Activated T-cell treated with anti-CD3 and anti-CD28 coated beads, Interleukin-2, amount 50 U/mL, for 24 hours (primary cell): ENCODE data around the gene PARS2.

Experiments
- DNase-seq: peaks from one replicate; pipeline ENCODE4 v3.0.0-alpha.2; 2020
- H3K27ac Mint-ChIP-seq: 2 replicates; pipeline ENCODE4 v1.8.0; 2020; ENCODE audit warnings: mild to moderate bottlenecking, mixed read lengths
- H3K27me3 Mint-ChIP-seq: 2 replicates; pipeline ENCODE4 v1.8.0; 2020; ENCODE audit warnings: mixed read lengths
- H3K36me3 Mint-ChIP-seq: 2 replicates; pipeline ENCODE4 v1.8.0; 2020; ENCODE audit warnings: low read depth, mixed read lengths
- H3K4me1 Mint-ChIP-seq: 2 replicates; pipeline ENCODE4 v1.8.0; 2020; ENCODE audit warnings: low read depth, mixed read lengths
- H3K4me3 Mint-ChIP-seq: 2 replicates; pipeline ENCODE4 v1.8.0; 2020; ENCODE audit warnings: mild to moderate bottlenecking, moderate library complexity, mixed read lengths
- H3K9me3 Mint-ChIP-seq: 2 replicates; pipeline ENCODE4 v1.8.0; 2020; ENCODE audit warnings: mixed read lengths

Gene PARS2

GRCh38 chr1:54743416-54744226 is 20.7 kb downstream of the PARS2 start:
- H3K9me3 Mint-ChIP-seq, result no peaks in the 10 kb centered on the region
- H3K36me3 Mint-ChIP-seq, result peaks cover 61% of the 10 kb centered on the region
- H3K27me3 Mint-ChIP-seq, result no peaks in the 10 kb centered on the region
- H3K27ac Mint-ChIP-seq, result no peak overlapping the region
- no peaks in the 10 kb centered on the region for H3K4me1 Mint-ChIP-seq
- H3K4me3 Mint-ChIP-seq, result no peak overlapping the region
- no peak for DNase-seq

- H3K27me3 Mint-ChIP-seq, result no peaks in the 10 kb centered on the region
- DNase-seq, result no peak
- peaks cover 74% of the 10 kb centered on the region for H3K36me3 Mint-ChIP-seq
Measured at GRCh38 chr1:54742282-54742681, 22.0 kb downstream of the PARS2 start.

GRCh38 chr1:54741531-54741930 is 22.8 kb downstream of the PARS2 start:
- Mint-ChIP-seq H3K4me1 (no peaks in the 10 kb centered on the region), H3K27ac (no peak overlapping the region), H3K36me3 (peaks cover 82% of the 10 kb centered on the region), H3K4me3 (no peak overlapping the region), H3K9me3 (no peaks in the 10 kb centered on the region), H3K27me3 (no peaks in the 10 kb centered on the region)
- no peak for DNase-seq

More at GRCh38 chr1:54742282-54742681, 22.0 kb downstream of the PARS2 start:
- H3K4me1 Mint-ChIP-seq, result no peaks in the 10 kb centered on the region
- H3K9me3 Mint-ChIP-seq, result no peaks in the 10 kb centered on the region
- no peak overlapping the region for H3K27ac Mint-ChIP-seq
- H3K4me3 Mint-ChIP-seq, result no peak overlapping the region

- DNase-seq, result no peak
- no peak overlapping the region for H3K27ac Mint-ChIP-seq
- H3K27me3 Mint-ChIP-seq, result no peaks in the 10 kb centered on the region
- no peaks in the 10 kb centered on the region for H3K9me3 Mint-ChIP-seq
- peaks cover 97% of the 10 kb centered on the region for H3K36me3 Mint-ChIP-seq
- H3K4me3 Mint-ChIP-seq, result no peak overlapping the region
- H3K4me1 Mint-ChIP-seq, result no peaks in the 10 kb centered on the region
Measured at GRCh38 chr1:54738244-54738643, 26.1 kb downstream of the PARS2 start.

- H3K4me3 Mint-ChIP-seq, result no peak overlapping the region
- H3K4me1 Mint-ChIP-seq, result no peaks in the 10 kb centered on the region
- DNase-seq, result no peak
- H3K27ac Mint-ChIP-seq, result peak overlapping the region; percentile 27
- H3K27me3 Mint-ChIP-seq, result no peaks in the 10 kb centered on the region
- H3K9me3 Mint-ChIP-seq, result no peaks in the 10 kb centered on the region
- H3K36me3 Mint-ChIP-seq, result peaks cover 84% of the 10 kb centered on the region
Measured at GRCh38 chr1:54736685-54737084, 27.6 kb downstream of the PARS2 start.

GRCh38 chr1:54728027-54728426 is 36.3 kb downstream of the PARS2 start:
- no peaks in the 10 kb centered on the region for H3K27me3 Mint-ChIP-seq
- H3K36me3 Mint-ChIP-seq, result peaks cover 89% of the 10 kb centered on the region
- H3K9me3 Mint-ChIP-seq, result no peaks in the 10 kb centered on the region
- H3K4me3 Mint-ChIP-seq, result no peak overlapping the region
- H3K4me1 Mint-ChIP-seq, result peaks cover 1% of the 10 kb centered on the region
- DNase-seq, result no peak
- peak overlapping the region; percentile 27 for H3K27ac Mint-ChIP-seq

GRCh38 chr1:54724771-54725170 is 39.6 kb downstream of the PARS2 start:
- Mint-ChIP-seq H3K27ac (no peak overlapping the region), H3K27me3 (no peaks in the 10 kb centered on the region), H3K36me3 (peaks cover 99% of the 10 kb centered on the region), H3K9me3 (no peaks in the 10 kb centered on the region), H3K4me1 (peaks cover 3% of the 10 kb centered on the region), H3K4me3 (no peak overlapping the region)
- DNase-seq, result no peak

- H3K27ac Mint-ChIP-seq, result no peak overlapping the region
Measured at GRCh38 chr1:54723985-54724384, 40.3 kb downstream of the PARS2 start.

GRCh38 chr1:54721719-54722118 is 42.6 kb downstream of the PARS2 start:
- H3K27me3 Mint-ChIP-seq, result no peaks in the 10 kb centered on the region
- peaks cover 25% of the 10 kb centered on the region for H3K4me1 Mint-ChIP-seq
- H3K9me3 Mint-ChIP-seq, result no peaks in the 10 kb centered on the region
- DNase-seq, result no peak
- H3K4me3 Mint-ChIP-seq, result no peak overlapping the region
- no peak overlapping the region for H3K27ac Mint-ChIP-seq
- H3K36me3 Mint-ChIP-seq, result peaks cover 96% of the 10 kb centered on the region

More at GRCh38 chr1:54723985-54724384, 40.3 kb downstream of the PARS2 start:
- Mint-ChIP-seq H3K9me3 (no peaks in the 10 kb centered on the region), H3K4me1 (peaks cover 9% of the 10 kb centered on the region), H3K27me3 (no peaks in the 10 kb centered on the region), H3K36me3 (peaks cover 97% of the 10 kb centered on the region), H3K4me3 (no peak overlapping the region)
- DNase-seq, result no peak

- H3K4me3 Mint-ChIP-seq, result peak overlapping the region; percentile 92
- H3K4me1 Mint-ChIP-seq, result peaks cover 37% of the 10 kb centered on the region
- H3K27ac Mint-ChIP-seq, result peak overlapping the region; percentile 99
- no peaks in the 10 kb centered on the region for H3K9me3 Mint-ChIP-seq
- peaks cover 55% of the 10 kb centered on the region for H3K36me3 Mint-ChIP-seq
- DNase-seq, result no peak
- no peaks in the 10 kb centered on the region for H3K27me3 Mint-ChIP-seq
Measured at GRCh38 chr1:54716299-54717047, 47.9 kb downstream of the PARS2 start.

- DNase-seq, result peak; percentile 94
- H3K27ac Mint-ChIP-seq, result peak within 1 kb of the TSS; percentile 99
- H3K4me1 Mint-ChIP-seq, result peaks cover 34% of the 10 kb centered on the region
- peak within 1 kb of the TSS; percentile 92 for H3K4me3 Mint-ChIP-seq
- peaks cover 48% of the 10 kb centered on the region for H3K36me3 Mint-ChIP-seq
- no peaks in the 10 kb centered on the region for H3K9me3 Mint-ChIP-seq
- no peaks in the 10 kb centered on the region for H3K27me3 Mint-ChIP-seq
Measured at GRCh38 chr1:54715493-54716298, 48.6 kb downstream of the PARS2 start, which contains the start of gene TTC4. Gene TTC4, plus strand, starts transcription at chr1:54715861. Its CDS starts 48 bp downstream, at chr1:54715909.

- Mint-ChIP-seq H3K4me3 (peak overlapping the region; percentile 92), H3K36me3 (peaks cover 41% of the 10 kb centered on the region), H3K27me3 (no peaks in the 10 kb centered on the region), H3K4me1 (peaks cover 34% of the 10 kb centered on the region), H3K27ac (peak overlapping the region; percentile 99), H3K9me3 (no peaks in the 10 kb centered on the region)
- DNase-seq, result no peak
Measured at GRCh38 chr1:54714881-54715492, 49.3 kb downstream of the PARS2 start.

GRCh38 chr1:54711536-54711935 is 52.8 kb downstream of the PARS2 start:
- no peak for DNase-seq
- peaks cover 11% of the 10 kb centered on the region for H3K4me1 Mint-ChIP-seq
- peaks cover 15% of the 10 kb centered on the region for H3K27me3 Mint-ChIP-seq
- no peak overlapping the region for H3K4me3 Mint-ChIP-seq
- peaks cover 9% of the 10 kb centered on the region for H3K36me3 Mint-ChIP-seq
- H3K9me3 Mint-ChIP-seq, result no peaks in the 10 kb centered on the region
- H3K27ac Mint-ChIP-seq, result no peak overlapping the region

- Mint-ChIP-seq H3K27me3 (peaks cover 15% of the 10 kb centered on the region), H3K4me1 (peaks cover 9% of the 10 kb centered on the region), H3K36me3 (peaks cover 2% of the 10 kb centered on the region), H3K9me3 (no peaks in the 10 kb centered on the region), H3K27ac (no peak overlapping the region), H3K4me3 (no peak overlapping the region)
- DNase-seq, result no peak
Measured at GRCh38 chr1:54710841-54711240, 53.5 kb downstream of the PARS2 start.
